Spleen (tissue), 3 donors: ENCODE results near the gene PTHLH.

Experiments used
- POLR2A ChIP-seq, 3 donors: fragments of 450-650 bp; IDR thresholded peaks; one replicate each; pipeline ENCODE4 v1.5.1; 2017; ENCODE audit warnings: antibody characterized with exemption in 3 of 3, mild to moderate bottlenecking in 1 of 3
- POLR2AphosphoS5 ChIP-seq, 3 donors: sonication (generic); formaldehyde crosslinking; IDR thresholded peaks; one replicate each; pipeline ENCODE4 v1.5.1; 2017; ENCODE audit warnings: antibody characterized with exemption in 3 of 3

DNA sequence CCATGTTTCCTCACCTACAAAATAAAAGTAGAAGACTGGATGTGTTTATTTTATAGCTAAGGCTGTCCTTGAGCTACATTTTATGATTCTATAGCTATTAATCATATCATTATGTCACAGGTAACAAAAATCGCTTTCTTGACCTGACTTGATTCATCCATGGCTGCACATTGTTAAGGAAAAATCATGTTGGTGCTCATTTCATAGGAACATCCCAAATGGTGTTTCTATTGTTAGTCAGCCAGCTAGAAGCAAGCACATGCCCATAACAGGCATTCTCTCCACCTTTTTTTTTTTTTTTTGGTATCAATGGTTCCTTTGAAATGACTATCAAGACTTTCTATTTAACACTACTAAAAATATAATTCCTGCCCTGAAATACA is 45.3 kb upstream of the PTHLH start:
- no peak for TF ChIP-seq POLR2A (IDR thresholded peaks at IDR 0.05)
- no peak for TF ChIP-seq POLR2AphosphoS5 (IDR thresholded peaks at IDR 0.05)
